Uterus (tissue), 2 donors: ENCODE results near the gene PTPRG.

Experiments
- CTCF ChIP-seq, 4 experiments: fragments of 200-600 bp in 2 of 4; fragments of 450-650 bp in 2 of 4; sonication (generic) in 2 of 4; IDR thresholded peaks; one replicate each; pipeline ENCODE4 v1.5.1; 2016 to 2019; ENCODE audit warnings: antibody characterized with exemption in 4 of 4, mild to moderate bottlenecking in 2 of 4, moderate library complexity in 1 of 4
- POLR2A ChIP-seq, 2 donors: fragments of 450-650 bp; IDR thresholded peaks; one replicate each; pipeline ENCODE4 v1.6.1; 2016; ENCODE audit warnings: antibody characterized with exemption in 2 of 2, mild to moderate bottlenecking in 1 of 2, moderate library complexity in 1 of 2

- TF ChIP-seq CTCF (IDR thresholded peaks at IDR 0.05) (no peak), POLR2A (IDR thresholded peaks at IDR 0.05) (no peak)
Observed at GRCh38 chr3:61983479-61983878, 422.1 kb downstream of the PTPRG start.
